IMR-90 (cell line): ENCODE measurements around the gene KDM4E.

ENCODE experiments used
- BHLHE40 ChIP-seq: fragments of 150-350 bp; IDR thresholded peaks from 2 replicates; pipeline ENCODE4 v1.6.1; 2016; ENCODE audit warnings: mild to moderate bottlenecking, low read depth, low read length
- CTCF ChIP-seq: conservative IDR thresholded peaks from 2 replicates; pipeline ENCODE4 v1.5.1; 2012; ENCODE audit warnings: mild to moderate bottlenecking, low read depth, low read length, improper control_type of control experiment
- ELK1 ChIP-seq: fragments of 150-350 bp; IDR thresholded peaks from 2 replicates; pipeline ENCODE4 v1.6.1; 2016; ENCODE audit warnings: low read depth, mild to moderate bottlenecking, low read length, moderate library complexity, borderline replicate concordance
- FOS ChIP-seq: fragments of 150-350 bp; IDR thresholded peaks from 2 replicates; pipeline ENCODE4 v1.6.1; 2016; ENCODE audit warnings: low read depth, low read length
- MAFK ChIP-seq: IDR thresholded peaks from 2 replicates; pipeline ENCODE4 v1.6.1; 2012; ENCODE audit warnings: low read depth, low read length, improper control_type of control experiment
- MAZ ChIP-seq: IDR thresholded peaks from 2 replicates; pipeline ENCODE4 v1.6.1; 2012; ENCODE audit warnings: low read depth, mild to moderate bottlenecking, low read length, improper control_type of control experiment, moderate library complexity, borderline replicate concordance
- POLR2A ChIP-seq: IDR thresholded peaks from 2 replicates; pipeline ENCODE4 v1.6.1; 2012; ENCODE audit warnings: mild to moderate bottlenecking, low read depth, low read length
- RAD21 ChIP-seq: IDR thresholded peaks from 2 replicates; pipeline ENCODE4 v1.6.1; 2012; ENCODE audit warnings: low read length, improper control_type of control experiment
- RCOR1 ChIP-seq: IDR thresholded peaks from 2 replicates; pipeline ENCODE4 v1.6.1; 2012; ENCODE audit warnings: mild to moderate bottlenecking, low read length, improper control_type of control experiment; ENCODE audit not compliant: insufficient replicate concordance
- RFX5 ChIP-seq: IDR thresholded peaks from 2 replicates; pipeline ENCODE4 v1.8.0; 2012; ENCODE audit warnings: low read depth, mild to moderate bottlenecking, low read length, moderate library complexity
- SMC3 ChIP-seq: fragments of 150-350 bp; IDR thresholded peaks from 2 replicates; pipeline ENCODE4 v1.6.1; 2016; ENCODE audit warnings: low read depth, mild to moderate bottlenecking, antibody characterized with exemption, low read length, moderate library complexity
- USF2 ChIP-seq: fragments of 150-350 bp; IDR thresholded peaks from 2 replicates; pipeline ENCODE4 v1.6.1; 2017; ENCODE audit warnings: mild to moderate bottlenecking, antibody characterized with exemption, low read length, low read depth

DNA sequence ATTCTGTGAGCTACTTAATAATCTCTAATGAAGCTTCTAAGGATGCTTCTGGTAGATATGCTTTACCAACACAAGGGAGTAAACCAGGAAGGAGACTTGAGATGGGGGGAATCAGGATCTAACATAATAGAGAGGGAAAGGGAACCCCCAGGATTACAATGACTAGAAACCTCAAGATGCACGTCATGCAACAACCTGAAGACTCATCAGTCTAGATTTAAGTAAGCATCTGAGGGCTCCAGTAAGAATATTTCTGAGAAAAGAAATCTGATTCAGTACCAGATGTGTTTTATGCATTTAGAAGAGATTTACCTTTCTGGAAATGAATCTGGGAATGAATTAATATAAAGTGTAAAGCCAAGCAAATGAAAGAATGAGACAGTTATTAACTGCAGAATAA is 36.3 kb upstream of the KDM4E start:
- TF ChIP-seq SMC3 = no peak
- TF ChIP-seq CTCF = no peak
- no peak for TF ChIP-seq ELK1
- no peak for TF ChIP-seq POLR2A
- TF ChIP-seq MAZ = no peak
- no peak for TF ChIP-seq RCOR1
- no peak for TF ChIP-seq RAD21
- TF ChIP-seq BHLHE40 = no peak
- no peak for TF ChIP-seq FOS
- TF ChIP-seq RFX5 = no peak
- no peak for TF ChIP-seq USF2
- TF ChIP-seq MAFK = no peak
